NB4 (cell line): Measurements from ENCODE around the gene SLC34A3.

ENCODE experiments used
- CTCF ChIP-seq: IDR thresholded peaks from one replicate; pipeline ENCODE4 v1.5.1; 2012; ENCODE audit warnings: low read depth, low read length
- POLR2A ChIP-seq: IDR thresholded peaks from 2 replicates; pipeline ENCODE4 v1.6.1; 2011; ENCODE audit warnings: mild to moderate bottlenecking; ENCODE audit not compliant: insufficient read length; ENCODE audit errors: extremely low read depth

- TF ChIP-seq CTCF (no peak), POLR2A (no peak)
These were observed 24.1 kb upstream of the SLC34A3 start for GRCh38 chr9:137206602-137207001.
